Measurements from ENCODE around the gene RAET1G.
"Not testable (repeated sequence)": the region's sequence is repeated elsewhere in the genome, so short reads cannot be mapped to it uniquely, and the experiment has no call there.

Gene RAET1G

DNA sequence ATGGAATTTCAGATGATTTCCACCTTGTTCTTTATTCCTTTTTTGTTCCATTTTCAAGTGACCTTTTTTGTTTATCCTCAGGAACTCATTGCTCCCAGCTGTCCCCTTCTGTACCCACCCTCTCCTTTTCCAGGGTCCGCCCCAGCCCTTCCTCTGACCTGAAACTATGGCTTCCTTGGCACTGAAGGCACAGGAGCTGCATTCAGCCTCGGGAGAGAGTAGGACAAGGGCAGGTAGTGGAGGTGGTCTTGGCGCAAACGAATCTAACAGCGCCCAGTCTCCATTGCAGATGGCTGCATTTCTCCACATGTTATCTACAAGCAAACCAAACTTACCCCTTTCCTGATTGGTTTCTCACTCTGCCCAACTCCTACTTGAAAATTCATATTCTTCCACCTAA is 10.1 kb upstream of the RAET1G start:
- no peak for DNase-seq

DNA sequence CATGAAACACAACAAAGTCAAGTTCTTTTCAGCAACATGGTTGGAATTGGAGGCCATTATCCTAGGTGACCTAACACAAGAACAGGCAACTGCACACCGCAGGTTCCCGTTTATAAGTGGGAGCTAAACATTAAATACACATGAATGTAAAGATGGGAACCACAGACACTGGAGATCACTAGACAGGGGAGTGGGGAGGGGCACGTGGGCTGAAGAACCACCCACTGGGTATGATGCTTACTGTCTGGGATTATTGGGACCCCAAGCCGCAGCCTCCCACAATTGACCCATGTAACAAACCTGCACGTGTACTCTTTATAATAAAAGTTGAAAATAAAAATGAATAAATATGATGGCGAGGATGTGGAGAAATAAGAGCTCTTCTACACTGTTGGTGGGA is 8.6 kb upstream of the RAET1G start:
- DNase-seq, result no peak

GRCh38 chr6:149929422-149929821 is 6.5 kb upstream of the RAET1G start:
- DNase-seq, result no peak

- not testable (repeated sequence) for DNase-seq
Measured at GRCh38 chr6:149927025-149927424, 4.1 kb upstream of the RAET1G start.

GRCh38 chr6:149925974-149926777 is 3.3 kb upstream of the RAET1G start:
- no peak for DNase-seq

DNA sequence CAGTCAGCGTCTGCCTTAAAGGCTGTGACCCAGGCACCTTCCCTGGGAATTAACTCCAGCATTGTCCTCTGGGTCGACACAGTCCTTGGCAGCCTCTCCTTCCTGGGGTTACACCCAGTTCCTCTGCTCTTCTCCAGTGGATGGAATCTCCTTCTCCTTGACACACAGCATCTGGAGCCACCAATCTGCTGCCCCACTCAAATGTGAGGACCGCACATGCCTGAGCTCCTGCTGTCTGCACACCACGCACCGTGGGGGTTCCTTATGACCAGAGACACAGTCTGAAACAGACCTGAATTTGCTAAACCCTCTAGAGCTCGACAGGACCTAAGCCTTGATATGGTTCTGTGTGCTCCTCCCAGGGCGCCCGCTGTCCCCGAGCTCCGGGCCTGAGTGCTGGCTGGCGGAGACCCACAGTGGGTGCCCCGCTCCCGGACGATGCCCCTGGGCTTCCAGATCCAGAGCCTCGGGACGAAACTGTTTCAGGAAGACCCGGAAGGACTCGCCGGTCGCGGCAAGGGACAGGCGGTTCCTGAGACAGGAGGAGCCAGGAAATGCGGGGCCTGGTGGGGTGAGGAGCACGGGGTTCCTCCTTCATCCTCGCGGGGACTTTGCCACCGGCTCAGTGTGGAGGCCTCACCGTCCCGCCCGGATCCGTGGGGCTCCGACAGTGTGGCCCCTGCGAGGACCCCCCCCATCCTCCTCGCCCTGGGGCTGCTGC is 2.5 kb upstream of the RAET1G start:
- DNase-seq, result no peak

GRCh38 chr6:149924933-149925252 is 2.0 kb upstream of the RAET1G start:
- DNase-seq, result no peak

- no peak for DNase-seq
Measured at GRCh38 chr6:149924206-149924932, 1.4 kb upstream of the RAET1G start.

- no peak for DNase-seq
Measured at GRCh38 chr6:149923327-149923986, 536 bp upstream of the RAET1G start.

DNA sequence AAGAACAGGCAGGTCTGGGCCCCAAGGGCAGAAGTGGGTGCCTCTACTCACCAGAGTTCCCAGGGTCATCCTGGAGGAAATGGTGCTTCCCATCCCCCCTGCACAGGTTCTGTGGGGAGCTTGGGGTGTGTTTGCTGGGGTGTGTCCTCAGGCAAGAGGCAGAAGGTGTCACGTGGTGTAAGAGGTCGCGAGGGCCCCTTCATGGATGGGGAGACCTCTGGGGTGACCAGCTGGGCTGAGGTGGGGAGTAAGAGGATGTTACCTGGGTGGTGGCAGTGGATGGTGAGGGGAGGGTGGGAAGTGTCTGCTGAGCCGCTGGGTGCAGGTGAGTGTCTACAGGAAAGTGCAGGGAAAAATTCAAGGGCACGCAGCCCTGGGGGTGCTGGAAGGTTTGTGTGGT is 830 bp downstream of the RAET1G start:
- DNase-seq, result not testable (repeated sequence)

GRCh38 chr6:149921361-149921760 is 1.6 kb downstream of the RAET1G start:
- no peak for DNase-seq

GRCh38 chr6:149919834-149920225 is 3.1 kb downstream of the RAET1G start:
- DNase-seq, result no peak

DNA sequence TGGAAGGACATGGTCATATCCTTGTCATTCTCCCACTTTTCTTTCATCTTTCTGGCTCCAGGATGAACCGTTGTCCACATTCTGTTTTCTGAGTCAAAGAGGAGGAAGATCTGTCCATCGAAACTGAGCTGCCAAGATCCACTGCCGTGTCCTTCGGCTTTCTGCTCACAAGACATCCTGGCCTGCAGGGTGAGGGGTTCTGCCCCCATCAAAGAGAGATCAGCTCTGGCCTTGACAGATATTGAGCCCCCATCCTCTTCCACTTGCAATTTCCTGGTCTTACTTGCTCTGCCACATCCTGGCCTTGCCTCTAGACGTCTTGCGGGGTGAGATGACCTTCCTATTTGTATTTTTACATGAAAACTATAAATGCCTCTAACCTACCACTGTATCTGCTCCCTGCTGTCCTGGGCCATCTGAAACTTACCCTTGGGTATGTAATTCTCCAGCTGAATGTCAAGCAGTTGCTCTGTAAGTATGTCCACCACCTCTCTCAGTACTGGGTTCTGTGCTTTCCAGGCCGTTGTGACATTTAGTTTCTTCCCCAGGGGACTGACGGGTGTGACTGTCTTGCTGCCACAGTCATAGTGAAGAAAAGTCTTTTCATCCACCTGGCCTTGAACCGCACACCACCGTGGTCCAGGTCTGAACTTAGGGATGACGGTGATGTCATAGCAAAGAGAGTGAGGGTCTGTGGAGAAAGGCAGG is 3.6 kb downstream of the RAET1G start:
- DNase-seq, result not testable (repeated sequence)

DNA sequence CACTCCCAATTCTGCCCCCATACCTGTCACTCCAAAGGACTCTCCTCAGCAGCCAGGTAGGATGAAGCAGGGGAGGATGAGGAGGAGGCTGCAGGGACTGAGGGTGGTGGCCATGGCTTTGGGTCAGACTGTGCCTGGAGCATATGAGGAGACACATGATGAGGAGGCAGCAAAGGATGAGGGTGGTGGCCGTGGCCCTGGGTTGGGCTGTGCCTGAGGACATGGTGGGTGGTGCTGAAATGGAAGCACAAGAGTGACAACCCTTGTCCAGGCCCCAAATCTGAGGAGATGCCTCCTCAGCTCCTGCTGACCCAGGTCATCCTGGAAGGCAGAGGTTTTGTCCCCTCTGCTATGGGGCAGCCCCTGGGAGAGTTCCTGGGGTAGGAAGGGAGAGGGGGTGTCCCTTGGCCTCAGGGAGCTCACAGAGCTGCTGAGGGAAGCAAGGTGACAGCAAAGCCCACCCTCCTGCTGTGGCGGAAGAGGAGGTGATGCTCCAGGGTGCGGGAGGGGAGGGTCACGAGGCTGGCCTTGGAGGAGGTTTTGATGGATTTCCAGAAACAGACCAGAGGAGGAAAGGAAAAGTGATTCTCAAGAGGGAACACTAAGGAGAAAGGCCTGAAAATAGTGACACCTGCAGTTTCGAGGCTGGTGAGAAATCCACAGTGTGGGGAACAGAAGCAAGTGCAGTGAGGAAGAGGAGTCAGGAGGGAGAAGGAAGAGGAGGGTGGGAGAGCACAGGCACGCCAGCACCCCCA is 4.6 kb downstream of the RAET1G start:
- DNase-seq, result no peak

GRCh38 chr6:149917679-149918078 is 5.2 kb downstream of the RAET1G start:
- no peak for DNase-seq

GRCh38 chr6:149915970-149916865 is 6.7 kb downstream of the RAET1G start:
- DNase-seq, result no peak

GRCh38 chr6:149913540-149914240 is 9.2 kb downstream of the RAET1G start:
- no peak for DNase-seq

DNA sequence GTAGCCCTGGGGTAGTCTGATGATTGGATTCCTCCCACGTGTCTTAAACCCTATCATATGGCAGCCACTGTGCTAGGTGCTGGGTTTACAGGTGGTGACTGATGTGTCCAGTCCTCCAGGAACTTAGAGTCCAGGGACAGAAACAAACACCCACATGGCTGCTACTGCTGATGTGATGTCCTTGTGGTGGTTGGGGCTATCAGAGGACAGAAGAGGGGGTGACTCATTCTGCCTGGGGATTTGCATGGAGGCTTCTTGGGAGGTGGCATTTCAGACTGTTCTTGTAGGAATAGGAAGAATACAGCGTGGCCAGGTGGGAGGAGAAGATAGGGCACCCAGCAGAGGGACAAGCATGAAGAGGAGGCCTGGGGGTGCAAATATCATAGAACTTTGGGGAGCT is 9.8 kb downstream of the RAET1G start:
- no peak for DNase-seq

DNA sequence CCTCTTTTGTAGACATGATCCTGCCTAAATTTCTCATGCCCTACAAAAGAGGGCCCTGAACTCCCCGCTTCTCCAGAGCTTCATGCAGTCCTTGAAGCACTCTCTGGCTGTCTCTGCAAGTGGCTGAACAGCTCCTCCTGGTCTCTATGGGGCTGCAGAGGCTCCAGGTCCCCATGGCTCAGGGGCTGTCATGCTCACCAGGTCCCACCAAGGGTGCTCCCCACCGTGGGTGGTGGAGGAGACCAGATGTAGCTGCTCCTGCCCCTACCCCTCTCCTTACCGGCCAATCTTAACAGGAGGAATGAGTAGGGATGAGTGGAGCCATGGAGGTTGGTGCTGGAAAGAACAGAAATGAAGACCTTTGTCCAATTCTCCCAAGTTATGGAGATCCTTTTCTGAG is 10.2 kb downstream of the RAET1G start:
- not testable (repeated sequence) for DNase-seq

- DNase-seq, result no peak
Measured at GRCh38 chr6:149910721-149911151, 12.2 kb downstream of the RAET1G start.
